K562 (cell line): ENCODE data around the gene PTPRT.

Experiments used
- CHD4 ChIP-seq: fragments of 200-600 bp; sonication (generic); IDR thresholded peaks from 3 replicates; pipeline ENCODE4 v1.6.1; 2012; ENCODE audit warnings: low read depth, mild to moderate bottlenecking, mixed read lengths, low read length, inconsistent platforms; ENCODE audit not compliant: insufficient read depth, insufficient replicate concordance, poor library complexity, severe bottlenecking
- E2F5 ChIP-seq: sonication (generic); formaldehyde crosslinking; IDR thresholded peaks from 2 replicates; pipeline ENCODE4 v1.8.0; 2022; ENCODE audit warnings: mild to moderate bottlenecking, missing genetic modification reagents
- GTF2F1 ChIP-seq: IDR thresholded peaks from 2 replicates; pipeline ENCODE4 v1.6.1; 2011; ENCODE audit warnings: low read depth, low read length, improper control_type of control experiment
- KAT7 ChIP-seq: sonication (generic); formaldehyde crosslinking; IDR thresholded peaks from 2 replicates; pipeline ENCODE4 v1.8.0; 2022; ENCODE audit warnings: missing genetic modification reagents, mild to moderate bottlenecking, borderline replicate concordance
- MTA3 ChIP-seq: fragments of 450-650 bp; formaldehyde crosslinking; IDR thresholded peaks from 2 replicates; pipeline ENCODE4 v1.6.1; 2017; ENCODE audit warnings: mild to moderate bottlenecking, borderline replicate concordance
- MYC ChIP-seq, 2 experiments: fragments of 250-450 bp in 1 of 2; sonication (Bioruptor Pico) in 1 of 2; IDR thresholded peaks; 2 replicates each; pipeline versions ENCODE4 v1.5.1 to v1.6.1; 2012 to 2021; ENCODE audit warnings: low read depth in 2 of 2, borderline replicate concordance in 1 of 2, improper control_type of control experiment in 1 of 2, low read length in 1 of 2, mild to moderate bottlenecking in 1 of 2, moderate library complexity in 1 of 2
- POLR2AphosphoS5 ChIP-seq: IDR thresholded peaks from 2 replicates; pipeline ENCODE4 v1.6.1; 2011; ENCODE audit warnings: mild to moderate bottlenecking, low read depth, low read length, moderate library complexity; ENCODE audit not compliant: control insufficient read depth, insufficient read depth
- SMAD2 ChIP-seq: fragments of 150-350 bp; IDR thresholded peaks from 2 replicates; pipeline ENCODE4 v1.6.1; 2014; ENCODE audit warnings: low read depth, mild to moderate bottlenecking, low read length
- SRSF3 ChIP-seq: fragments of 200-400 bp; formaldehyde crosslinking; IDR thresholded peaks from 2 replicates; pipeline ENCODE4 v1.6.1; 2016; ENCODE audit warnings: mild to moderate bottlenecking, low read length, moderate library complexity; ENCODE audit not compliant: insufficient read depth
- ZEB2 ChIP-seq: fragments of 450-650 bp; IDR thresholded peaks from 2 replicates; pipeline ENCODE4 v1.6.1; 2016
- ZNF830 ChIP-seq: fragments of 250-450 bp; sonication (Bioruptor Pico); IDR thresholded peaks from 2 replicates; pipeline ENCODE4 v1.5.0; 2021; ENCODE audit warnings: mild to moderate bottlenecking

- no peak for TF ChIP-seq MTA3
- no peak for TF ChIP-seq POLR2AphosphoS5
- no peak for TF ChIP-seq GTF2F1
- no peak for TF ChIP-seq E2F5 (CRISPR knock-in tag)
- TF ChIP-seq CHD4: no peak
- TF ChIP-seq MYC (IDR thresholded peaks at IDR 0.05; ENCODE audit: low read depth, low read length): no peak
- TF ChIP-seq MYC (CRISPR knock-in tag; IDR thresholded peaks at IDR 0.05; ENCODE audit: borderline replicate concordance, low read depth): no peak
- TF ChIP-seq ZNF830 (CRISPR knock-in tag): no peak
- TF ChIP-seq SMAD2: no peak
- TF ChIP-seq ZEB2: no peak
- TF ChIP-seq KAT7 (CRISPR knock-in tag): no peak
- TF ChIP-seq SRSF3: no peak
These were observed 1143.2 kb downstream of the PTPRT start for GRCh38 chr20:42046371-42047085.
